Choroid plexus epithelial cell (primary cell): Measurements from ENCODE around the gene COL4A2.

Experiments used
- DNase-seq: peaks from one replicate; pipeline ENCODE4 v3.0.0-alpha.2; 2010; ENCODE audit warnings: low read depth
- H3K4me3 ChIP-seq: 2 replicates; pipeline ENCODE4 v1.5.1; 2011; ENCODE audit warnings: low read depth, mild to moderate bottlenecking, control low read depth, low read length, moderate library complexity
- TF ChIP-seq, protein P1 (sequence below): conservative IDR thresholded peaks from 2 replicates; pipeline ENCODE4 v1.5.1; 2011; ENCODE audit warnings: low read depth, mild to moderate bottlenecking, control low read depth, inconsistent platforms, low read length, moderate library complexity

COL4A2 gene

DNA sequence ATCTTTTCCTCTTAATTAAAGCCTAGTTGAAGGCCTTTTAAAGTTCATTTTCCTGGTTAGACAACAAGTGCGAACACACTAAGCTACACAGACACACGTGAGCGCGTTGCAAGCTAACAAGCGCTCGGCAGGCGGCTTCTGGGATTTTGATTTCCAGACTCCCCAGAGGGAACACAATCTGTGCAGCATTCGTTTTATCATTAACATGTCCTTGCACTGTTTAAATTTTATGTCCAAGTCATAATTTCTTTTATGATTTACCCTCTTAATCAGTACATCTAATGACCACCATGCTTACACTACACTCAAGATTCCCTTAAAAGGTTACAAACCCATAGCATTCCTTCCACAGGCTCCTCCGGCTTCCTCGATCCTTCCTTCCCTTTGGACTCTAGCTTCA is 16.9 kb upstream of the COL4A2 start:
- no peak for DNase-seq
- TF ChIP-seq, protein P1, sequence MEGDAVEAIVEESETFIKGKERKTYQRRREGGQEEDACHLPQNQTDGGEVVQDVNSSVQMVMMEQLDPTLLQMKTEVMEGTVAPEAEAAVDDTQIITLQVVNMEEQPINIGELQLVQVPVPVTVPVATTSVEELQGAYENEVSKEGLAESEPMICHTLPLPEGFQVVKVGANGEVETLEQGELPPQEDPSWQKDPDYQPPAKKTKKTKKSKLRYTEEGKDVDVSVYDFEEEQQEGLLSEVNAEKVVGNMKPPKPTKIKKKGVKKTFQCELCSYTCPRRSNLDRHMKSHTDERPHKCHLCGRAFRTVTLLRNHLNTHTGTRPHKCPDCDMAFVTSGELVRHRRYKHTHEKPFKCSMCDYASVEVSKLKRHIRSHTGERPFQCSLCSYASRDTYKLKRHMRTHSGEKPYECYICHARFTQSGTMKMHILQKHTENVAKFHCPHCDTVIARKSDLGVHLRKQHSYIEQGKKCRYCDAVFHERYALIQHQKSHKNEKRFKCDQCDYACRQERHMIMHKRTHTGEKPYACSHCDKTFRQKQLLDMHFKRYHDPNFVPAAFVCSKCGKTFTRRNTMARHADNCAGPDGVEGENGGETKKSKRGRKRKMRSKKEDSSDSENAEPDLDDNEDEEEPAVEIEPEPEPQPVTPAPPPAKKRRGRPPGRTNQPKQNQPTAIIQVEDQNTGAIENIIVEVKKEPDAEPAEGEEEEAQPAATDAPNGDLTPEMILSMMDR = no peak
- no peak overlapping the region for H3K4me3 ChIP-seq

DNA sequence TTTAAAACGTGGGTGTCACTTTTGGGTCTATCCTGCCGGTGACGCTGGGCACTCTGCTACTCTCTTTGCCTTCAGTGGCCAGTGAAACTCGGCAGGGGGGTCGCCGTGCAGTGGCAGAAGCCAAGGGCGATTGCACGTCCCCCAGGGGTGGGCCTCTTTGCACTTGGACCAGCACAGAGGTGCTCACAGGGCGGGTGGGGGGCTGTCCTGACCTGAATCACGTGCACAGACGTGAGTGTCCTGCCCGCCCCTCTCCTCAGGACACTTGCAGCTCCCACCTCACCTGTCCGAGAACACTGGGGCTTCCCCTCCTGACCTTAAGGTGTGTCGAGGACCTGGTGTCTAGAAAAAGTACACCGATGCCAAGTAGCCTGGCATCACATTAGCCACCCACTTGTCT is 16.3 kb upstream of the COL4A2 start:
- no peak for DNase-seq
- TF ChIP-seq, protein P1 = no peak

DNA sequence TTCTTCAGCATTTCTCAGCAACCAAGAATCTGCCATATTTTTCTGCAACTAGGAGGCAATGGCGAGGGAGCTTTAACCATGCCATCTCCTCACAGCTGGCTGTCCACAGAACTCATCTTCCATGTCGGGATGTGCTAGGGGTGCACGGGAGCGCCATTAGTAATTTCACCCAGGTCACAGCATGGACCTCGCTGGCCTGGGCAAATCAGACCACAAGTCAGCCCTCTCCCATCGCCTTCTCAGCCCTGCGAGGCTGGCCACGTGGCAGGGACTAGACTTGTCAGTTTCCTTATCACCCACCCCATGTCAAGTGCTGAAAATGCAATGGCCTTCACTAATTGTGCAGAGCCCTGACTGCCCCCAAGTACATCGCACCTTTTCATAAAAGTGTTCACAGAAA is 15.8 kb upstream of the COL4A2 start:
- TF ChIP-seq, protein P1 = no peak
- DNase-seq = no peak
- H3K4me3 ChIP-seq = no peak overlapping the region

More for the DNA sequence above, 16.3 kb upstream of the COL4A2 start:
- H3K4me3 ChIP-seq = no peak overlapping the region

DNA sequence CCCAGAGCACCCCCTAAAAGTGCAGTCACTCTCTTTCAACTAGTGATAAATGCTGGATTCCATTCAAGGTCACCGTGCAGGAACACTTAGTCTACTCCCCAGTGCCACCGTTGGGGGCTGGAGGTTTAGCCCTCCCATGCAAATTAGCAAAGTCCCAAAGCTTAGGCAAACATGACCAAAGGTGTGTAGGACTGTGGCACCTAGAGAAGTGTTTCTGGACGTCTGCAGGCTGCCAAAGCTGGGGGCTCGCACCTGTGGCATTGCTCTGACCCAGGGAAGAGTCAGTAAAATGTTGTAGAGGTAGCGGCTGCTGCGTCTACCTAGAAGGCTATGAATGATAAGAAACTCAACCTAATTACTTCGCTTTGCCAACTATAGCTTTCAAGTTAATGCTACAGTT is 14.0 kb upstream of the COL4A2 start:
- DNase-seq = no peak
- H3K4me3 ChIP-seq = no peak overlapping the region
- TF ChIP-seq, protein P1 = no peak

DNA sequence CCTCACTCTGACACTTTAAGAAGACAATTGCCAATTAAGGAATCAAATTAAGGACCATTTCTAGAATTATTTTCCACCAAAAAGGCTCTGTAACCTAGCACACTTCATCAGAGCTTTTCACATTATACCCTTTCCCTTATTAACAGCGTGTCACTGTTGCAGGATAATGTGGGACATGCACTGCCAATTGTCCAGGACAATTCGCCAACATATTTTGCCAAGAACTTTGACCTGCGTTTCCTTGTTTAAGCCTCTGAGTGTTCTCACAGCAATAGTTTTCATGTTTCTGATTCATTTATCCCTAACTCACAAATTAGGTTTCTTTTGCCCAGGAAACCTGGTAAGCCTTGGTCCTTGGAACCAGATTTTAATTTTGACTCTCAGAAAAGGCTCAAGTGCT is 13.4 kb upstream of the COL4A2 start:
- no peak overlapping the region for H3K4me3 ChIP-seq
- TF ChIP-seq, protein P1 = no peak
- DNase-seq = no peak

DNA sequence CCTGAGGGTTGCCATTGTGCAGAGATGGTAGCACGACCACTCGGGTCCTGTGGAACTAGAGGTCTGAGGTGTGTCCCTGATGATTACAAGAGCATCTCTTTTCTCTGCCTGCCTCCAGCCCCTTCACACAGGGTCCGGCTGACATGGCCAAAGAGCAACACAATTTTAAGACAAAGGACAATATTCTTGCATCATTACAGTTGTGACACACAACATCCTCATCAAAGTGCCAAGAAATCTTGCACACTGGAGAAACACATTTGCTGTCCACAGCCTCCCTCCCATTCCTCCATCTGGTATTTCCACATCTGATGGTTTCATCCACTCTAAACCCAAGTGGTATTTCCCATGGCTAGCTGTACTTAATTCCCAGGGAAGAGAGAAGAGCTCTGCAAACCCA is 12.9 kb upstream of the COL4A2 start:
- peak; percentile 69 for DNase-seq
- no peak overlapping the region for H3K4me3 ChIP-seq
- TF ChIP-seq, protein P1 = no peak

DNA sequence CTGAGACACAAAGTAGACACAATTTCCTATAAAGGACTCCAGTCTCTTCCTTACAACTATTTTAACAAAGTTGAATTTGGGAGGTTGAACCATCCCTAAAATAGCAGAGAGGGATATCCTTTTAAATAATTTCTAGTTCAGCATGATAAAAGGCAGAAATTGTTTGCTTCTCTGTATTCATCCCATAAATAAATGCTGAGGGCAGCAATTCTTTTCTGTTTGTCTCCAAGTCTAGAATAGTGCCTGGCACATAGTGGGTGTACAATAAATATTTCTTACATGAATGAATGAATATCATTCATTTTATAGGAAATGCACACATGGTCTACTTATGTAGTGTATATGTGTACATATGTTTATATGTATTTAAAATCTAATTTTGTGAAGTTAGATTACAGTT is 12.5 kb upstream of the COL4A2 start:
- H3K4me3 ChIP-seq = no peak overlapping the region
- TF ChIP-seq, protein P1 = no peak
- DNase-seq = no peak
